ENCODE results near the gene TERB2.
"Not testable (repeated sequence)": the region's sequence is repeated elsewhere in the genome, so short reads cannot be mapped to it uniquely, and the experiment has no call there.

- not testable (repeated sequence) for TF ChIP-seq CTCF, POLR2A (IDR thresholded peaks at IDR 0.05)
These were observed 64.4 kb downstream of the TERB2 start for GRCh38 chr15:45020901-45021259.

Data from uterus (tissue), 2 donors.